Stimulated activated CD4-positive, alpha-beta T cell treated with anti-CD3 and anti-CD28 coated beads, Interleukin-1b, Interleukin-23, amount 100 ng/mL, for 24 hours (primary cell): ENCODE results near the gene FNDC10.
"Not testable (repeated sequence)": the region's sequence is repeated elsewhere in the genome, so short reads cannot be mapped to it uniquely, and the experiment has no call there.

Source experiments
- DNase-seq, 4 experiments: peaks; one replicate each; pipeline ENCODE4 v3.0.0-alpha.2; 2020; ENCODE audit warnings: low read depth in 4 of 4, low spot score in 1 of 4

The FNDC10 gene

DNA sequence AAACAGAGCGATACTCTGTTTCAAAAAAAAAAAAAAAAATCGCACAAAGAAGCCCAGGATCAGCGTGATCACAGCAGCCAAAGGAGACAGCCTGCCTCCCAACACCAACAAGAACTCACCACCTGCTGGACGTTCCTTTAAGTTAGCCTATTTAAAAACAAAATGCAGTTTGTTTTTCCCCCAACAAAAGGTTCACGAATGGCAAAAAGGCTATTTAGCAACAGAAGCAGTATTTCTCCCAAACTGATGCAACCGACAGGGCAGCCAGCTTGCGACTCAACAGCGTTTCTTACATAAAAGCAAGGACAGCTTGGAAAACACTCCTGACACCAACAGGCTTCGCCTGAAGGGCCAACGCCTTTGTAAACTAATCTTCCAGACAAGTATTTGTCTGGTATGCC, 32.0 kb downstream of the FNDC10 start:
- no peak for DNase-seq

DNA sequence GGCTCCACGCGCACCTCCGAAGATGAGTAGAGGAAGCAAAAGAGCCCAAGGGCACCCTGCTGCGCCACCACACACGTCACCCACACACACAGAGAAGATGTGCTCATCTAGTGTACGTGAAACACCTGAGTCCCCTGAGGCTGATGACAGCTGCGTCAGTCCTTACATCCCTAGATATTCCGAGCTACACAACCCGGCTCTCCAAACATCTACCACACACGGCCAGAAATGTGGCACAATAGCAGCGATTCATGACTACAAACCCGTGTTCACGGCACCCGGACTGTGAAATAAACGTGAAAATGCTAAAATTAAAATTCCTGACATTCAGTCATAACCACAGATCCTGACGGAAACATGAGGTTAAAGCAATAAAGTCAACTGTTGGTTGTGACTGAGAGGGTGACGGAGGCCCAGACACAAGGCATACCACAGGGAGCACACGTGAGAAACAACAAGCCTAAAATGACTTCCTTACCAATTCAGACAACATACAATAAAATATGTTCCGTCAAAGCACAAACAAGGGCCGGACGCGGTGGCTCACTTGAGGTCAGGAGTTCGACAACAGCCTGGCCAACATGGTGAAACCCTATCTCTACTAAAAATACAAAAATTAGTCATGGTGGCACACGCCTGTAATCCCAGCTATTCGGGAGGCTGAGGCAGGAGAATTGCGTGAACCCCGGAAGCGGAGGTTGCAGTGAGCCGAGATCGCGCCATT, 32.6 kb downstream of the FNDC10 start:
- DNase-seq, result no peak

DNA sequence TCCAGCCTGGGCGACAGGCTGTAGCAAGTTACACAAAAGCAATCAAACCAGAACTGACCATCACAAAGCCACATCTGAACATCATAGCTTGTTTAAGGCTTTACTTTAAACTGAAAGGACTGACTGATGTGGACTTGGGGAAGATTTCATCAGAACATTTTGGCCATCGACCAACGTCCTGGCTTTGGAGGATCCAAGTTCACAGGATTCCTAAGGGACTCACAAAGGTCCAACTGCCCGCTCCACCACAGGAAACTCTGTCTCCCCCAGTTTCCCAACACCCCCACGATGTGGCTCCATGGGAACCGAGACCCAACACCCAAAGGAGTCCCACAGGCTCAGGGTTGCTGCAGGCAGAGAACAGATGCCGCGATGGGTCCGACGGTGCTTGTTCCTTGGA, 34.6 kb downstream of the FNDC10 start:
- no peak for DNase-seq

DNA sequence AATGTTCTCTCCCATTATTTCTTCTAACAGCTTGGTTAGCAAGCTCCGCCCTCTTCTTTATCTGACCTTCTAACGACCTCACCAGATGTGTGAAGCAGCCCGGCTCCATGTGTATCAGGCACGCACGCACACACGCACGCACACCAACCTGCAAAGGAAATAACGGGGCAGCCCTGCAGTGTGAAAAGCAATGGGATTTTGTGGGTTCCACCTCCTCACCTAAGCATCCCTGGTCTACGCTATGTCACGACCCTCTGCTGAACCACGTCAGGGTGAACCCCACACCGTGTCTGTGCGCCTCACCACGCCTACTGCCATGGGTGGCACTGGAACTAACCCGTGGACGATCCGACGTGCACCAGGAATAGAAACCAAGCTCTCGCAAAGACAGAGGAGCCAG, 35.7 kb downstream of the FNDC10 start:
- no peak for DNase-seq

DNA sequence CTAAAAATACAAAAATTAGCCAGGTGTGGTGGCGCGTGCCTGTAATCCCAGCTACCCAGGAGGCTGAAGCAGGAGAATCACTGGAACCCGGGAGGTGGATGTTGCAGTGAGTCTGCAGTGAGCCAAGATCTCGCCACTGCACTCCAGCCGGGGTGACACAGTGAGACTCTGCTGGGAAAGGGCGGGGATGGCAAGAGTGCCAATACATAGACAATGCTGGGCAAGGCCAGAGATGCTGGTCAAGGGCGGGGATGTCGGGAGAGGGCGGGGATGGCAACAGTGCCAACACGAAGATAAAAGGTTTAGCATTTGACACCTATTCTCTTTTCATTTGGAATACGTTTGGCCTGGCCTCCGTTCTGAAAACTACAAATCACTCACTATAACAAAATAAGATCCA, 36.2 kb downstream of the FNDC10 start:
- DNase-seq, result no peak

DNA sequence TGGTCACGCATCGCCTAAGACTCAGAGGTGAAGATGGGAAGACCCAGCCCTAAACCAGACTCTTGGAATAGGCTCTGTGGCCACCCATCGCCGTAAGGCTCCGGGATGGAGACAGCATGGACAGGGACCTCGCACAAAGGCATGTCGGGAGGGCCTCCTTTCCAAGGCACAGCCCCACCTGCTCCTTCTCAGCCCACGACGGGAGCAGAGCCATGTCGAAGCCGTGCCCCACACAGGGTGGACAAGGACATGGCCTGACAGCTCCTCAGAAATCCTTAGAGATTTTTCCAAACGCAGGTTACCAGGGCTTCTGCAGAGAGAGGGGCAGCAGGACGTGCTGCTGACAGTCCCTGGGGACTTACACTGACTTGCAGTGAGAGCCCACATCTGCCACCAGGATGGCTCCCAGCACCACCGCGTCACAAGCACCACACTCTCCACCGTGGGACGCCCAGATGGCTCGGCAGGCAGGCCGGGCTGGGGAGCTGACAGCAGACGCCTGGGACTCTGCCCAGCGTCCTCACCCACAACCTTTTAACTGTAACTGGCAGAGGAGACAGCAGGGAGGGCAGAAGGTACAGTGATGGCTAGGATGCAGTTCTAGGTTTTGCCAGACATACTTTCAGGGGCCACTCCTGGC, 37.3 kb downstream of the FNDC10 start:
- no peak for DNase-seq

DNA sequence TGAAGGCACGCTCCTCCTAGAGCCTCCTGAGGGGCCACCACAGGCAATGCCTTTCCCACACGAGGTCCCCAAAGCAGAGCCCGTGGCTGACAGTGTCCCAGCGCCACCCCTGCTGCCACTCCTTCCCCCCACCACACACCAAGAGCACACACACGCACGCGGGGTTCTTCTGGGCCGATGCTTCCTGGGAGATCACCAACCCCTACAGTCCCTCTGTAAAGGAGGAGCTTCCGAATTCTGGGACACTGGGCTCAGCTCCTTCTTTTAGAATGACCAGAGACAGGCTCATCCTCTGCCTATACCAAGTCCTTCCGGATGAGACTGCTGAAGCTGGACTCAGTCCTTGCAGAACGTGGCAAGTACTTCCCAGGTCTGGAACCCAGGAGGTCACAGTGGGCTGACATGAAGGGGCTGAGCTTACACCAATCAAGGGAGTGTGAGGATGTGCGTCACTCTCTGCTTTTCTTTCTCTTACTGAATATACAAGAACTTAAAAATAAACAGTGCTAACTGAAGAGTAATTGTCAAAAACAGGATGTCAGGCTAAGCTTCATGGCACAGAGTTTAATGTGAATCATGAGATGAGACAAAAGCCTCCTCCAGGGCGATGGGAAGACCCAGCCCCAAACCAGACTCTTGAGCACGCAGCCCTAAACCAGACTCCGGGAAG, 38.0 kb downstream of the FNDC10 start:
- DNase-seq, result no peak

DNA sequence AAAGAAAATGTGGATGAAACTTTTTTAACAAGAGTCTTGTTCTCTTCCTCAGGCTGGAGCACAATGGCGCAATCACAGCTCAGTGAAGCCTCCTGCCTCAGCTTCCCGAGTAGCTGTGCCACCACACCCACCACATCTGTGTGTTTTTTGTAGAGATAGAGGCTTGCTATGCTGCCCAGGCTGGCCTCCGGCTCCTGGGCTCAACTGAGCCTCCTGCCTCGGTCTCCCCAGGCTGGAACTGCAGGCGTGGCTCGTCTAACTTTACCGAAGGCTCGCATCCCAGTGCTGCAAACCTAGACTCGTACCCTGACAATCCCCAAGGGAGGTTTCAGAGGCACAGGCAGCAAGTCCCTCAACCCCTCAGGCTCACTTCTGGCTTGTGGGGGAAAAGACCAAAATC, 39.8 kb downstream of the FNDC10 start:
- DNase-seq, result no peak

DNA sequence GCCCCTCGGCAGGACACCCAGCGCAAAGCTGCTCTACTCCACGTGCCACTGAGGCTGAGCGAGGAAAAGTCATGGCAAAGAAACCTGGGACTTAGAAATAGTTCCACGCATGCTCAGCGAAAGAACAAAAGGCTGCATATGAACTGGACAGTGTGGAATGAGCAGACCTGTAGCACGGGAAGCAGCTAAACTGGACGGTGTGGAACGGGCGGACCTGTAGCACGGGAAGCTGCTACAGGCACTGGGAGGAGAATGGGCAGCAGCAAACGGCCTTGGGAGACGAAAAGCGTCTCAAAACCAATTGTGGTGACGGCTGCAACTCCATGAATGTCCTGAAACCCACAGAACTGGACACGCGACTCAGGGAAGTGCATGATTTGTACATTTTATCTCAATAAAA, 40.9 kb downstream of the FNDC10 start:
- no peak for DNase-seq

DNA sequence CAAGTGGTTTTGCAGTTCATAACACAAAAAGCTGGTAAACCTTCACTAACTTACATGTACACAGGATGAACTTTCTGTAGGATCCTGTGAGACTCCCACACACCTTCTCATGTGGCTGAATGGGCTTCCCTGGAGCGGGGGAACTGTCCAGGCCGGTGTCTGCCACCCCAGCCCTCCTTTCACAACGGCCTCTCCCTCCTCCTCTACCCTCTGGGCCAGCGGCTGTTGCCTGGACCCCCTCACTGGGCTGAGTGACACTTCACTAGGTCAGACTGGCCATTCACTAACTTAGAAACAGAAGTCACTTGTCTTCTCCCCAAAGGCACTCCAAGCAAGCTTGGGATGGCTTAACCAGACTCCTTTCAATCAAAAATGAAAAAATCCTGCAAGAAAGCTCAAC, 41.3 kb downstream of the FNDC10 start:
- no peak for DNase-seq

DNA sequence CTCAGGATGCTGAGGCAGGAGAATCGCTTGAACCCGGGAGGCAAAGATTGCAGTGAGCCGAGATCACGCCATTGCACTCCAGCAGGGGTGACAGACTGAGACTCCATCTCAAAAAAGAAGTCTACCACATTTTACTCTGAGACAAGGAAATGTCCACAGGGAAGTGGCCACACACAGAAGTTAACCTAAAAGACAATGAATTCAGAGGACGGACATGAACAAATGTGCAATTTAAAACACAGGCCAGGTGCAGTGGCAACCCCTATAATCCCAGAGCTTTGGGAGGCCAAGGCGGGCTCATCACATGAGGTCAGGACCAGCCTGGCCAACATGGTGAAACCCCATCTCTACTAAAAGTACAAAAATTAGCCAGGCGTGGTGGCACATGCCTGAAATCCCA, 42.2 kb downstream of the FNDC10 start:
- DNase-seq, result not testable (repeated sequence)

DNA sequence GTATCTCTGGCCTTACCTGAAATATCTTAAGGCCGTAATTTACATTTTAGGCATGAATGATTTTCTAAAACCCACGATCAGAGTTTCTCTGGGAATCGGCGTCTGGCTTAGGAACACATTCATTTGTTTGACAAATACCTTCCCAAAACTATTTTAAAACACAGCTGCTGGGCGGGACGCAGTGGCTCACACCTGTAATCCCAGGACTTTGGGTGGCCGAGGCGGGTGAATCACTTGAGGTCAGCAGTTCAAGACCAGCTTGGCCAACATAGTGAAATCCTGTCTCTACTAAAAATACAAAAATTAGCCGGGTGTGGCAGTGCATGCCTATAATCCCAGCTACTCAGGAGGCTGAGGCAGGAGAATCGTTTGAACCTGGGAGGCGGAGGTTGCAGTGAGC, 43.0 kb downstream of the FNDC10 start:
- not testable (repeated sequence) for DNase-seq

DNA sequence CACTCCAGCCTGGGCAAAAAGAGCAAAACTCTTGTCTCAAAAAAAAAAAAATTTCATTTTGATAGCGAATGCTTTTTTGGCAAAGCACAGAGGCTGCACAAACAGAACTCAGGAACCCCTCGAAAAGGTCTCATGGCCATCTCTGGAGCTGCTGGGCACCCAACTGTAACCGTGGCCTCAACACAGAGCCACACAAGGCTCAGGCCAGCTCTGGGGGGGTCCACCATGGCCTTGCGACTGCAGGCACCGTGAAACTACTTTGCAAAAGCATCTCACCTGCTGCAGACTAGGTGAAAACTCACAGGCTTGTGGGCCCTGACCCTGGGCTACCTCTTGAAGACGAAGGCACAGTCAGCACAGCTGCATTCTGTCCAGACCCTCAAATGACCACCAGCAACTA, 43.4 kb downstream of the FNDC10 start:
- no peak for DNase-seq

DNA sequence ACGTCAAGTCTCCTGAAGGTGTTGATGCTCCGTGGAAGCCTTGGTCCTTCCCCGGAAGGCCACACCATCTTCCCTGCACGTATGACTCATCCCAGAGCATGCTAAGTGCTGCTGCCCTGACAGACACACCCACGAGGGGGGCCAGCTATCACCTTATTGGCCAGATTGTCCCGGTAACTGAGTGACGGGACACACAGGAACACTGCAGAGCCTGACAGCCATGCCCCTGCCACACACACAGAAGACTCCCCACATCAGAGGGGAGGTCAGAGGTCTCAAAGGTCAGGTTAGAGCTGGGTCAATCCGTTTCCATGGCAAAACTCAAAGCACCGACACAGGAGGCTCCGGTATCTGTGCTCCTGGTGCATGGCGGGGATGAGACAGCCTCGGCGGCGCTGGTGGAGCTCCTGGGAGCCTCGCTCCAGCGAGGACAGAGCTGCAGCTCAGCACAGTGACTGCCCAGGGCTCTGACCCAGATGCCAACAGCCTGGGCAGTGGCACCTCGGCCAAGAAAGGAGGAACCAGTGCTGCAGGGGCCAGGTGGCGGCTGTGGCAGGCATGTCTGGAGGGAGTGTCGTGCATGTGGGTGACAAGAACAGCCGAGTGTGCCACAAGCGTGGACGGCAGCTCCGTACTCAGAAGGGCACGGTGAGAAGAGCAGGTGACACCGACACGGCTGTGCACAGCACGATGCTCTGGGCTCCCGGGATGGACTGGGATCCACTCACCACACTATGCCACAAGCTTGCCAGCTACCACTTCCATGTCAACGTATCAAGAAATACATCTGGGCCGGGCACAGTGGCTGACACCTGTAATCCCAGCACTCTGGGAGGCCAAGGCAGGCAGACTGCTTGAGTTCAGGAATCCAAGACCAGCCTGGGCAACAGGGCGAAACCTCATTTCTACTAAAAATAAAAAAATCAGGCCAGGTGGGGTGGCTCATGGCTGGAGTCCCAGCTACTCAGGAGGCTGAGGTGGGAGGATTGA, 44.7 kb downstream of the FNDC10 start:
- no peak for DNase-seq

DNA sequence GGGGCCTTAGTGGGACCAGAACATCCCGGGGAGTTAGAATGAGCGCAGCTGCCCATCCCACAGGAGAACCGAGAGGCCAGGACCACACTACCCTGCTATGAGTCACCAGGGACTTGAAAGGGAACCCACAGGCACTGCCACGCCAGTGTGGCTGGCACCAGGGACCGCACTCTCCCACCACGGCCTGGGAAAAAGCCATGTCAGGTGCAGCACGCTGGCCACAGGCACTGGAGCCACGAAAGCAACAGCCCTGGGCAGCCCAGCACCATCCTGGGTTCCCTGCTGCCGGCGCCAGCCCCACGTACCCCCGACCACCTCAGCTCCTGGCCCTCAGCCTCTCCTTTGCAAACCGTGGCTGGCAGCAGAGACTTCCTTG, 45.4 kb downstream of the FNDC10 start:
- no peak for DNase-seq

DNA sequence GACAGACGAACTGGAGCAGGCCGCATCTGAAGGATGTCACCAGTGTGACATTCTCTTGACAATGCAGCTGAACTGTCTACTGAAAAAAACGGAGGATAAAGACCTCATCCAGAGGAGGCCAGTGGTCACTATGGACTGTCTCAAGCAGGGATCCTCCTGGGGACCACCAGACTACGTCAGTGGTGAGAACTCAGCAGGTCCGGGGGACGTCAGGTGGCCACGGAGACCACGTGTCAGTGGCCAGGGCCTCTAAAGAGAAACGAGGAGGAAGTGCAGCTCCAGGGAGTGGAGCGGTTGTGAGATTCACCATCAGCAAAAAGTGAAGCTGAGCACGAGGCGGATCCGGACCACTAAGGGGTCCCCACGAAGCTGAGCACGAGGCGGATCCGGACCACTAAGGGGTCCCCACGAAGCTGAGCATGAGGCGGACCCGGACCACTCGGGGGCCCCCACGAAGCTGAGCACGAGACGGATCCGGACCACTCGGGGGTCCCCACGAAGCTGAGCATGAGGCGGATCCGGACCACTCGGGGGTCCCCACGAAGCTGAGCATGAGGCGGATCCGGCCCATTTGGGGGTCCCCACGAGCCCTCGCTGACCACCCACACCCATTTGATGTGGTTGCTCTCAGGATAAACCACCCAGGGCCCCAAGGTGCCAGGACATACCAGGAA, 46.0 kb downstream of the FNDC10 start:
- DNase-seq, result no peak

DNA sequence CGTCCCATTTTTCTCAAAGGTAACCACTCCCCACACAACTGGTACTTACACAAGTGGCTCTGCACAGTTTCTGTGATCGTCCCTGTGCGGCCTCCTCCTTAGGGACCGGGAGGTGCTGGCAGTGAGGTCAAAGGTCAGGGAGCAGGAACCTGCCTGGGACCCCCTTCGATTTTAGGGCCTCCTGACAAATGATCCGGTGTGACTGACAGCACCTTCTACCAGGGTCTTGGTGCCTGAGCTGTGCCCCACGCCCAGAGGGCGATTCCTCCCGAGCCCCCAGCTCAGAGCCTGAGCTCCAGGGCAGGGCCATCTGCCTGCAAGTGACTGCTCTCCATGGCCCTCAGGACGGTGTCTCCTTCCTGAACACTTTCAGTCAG, 47.7 kb downstream of the FNDC10 start:
- no peak for DNase-seq

DNA sequence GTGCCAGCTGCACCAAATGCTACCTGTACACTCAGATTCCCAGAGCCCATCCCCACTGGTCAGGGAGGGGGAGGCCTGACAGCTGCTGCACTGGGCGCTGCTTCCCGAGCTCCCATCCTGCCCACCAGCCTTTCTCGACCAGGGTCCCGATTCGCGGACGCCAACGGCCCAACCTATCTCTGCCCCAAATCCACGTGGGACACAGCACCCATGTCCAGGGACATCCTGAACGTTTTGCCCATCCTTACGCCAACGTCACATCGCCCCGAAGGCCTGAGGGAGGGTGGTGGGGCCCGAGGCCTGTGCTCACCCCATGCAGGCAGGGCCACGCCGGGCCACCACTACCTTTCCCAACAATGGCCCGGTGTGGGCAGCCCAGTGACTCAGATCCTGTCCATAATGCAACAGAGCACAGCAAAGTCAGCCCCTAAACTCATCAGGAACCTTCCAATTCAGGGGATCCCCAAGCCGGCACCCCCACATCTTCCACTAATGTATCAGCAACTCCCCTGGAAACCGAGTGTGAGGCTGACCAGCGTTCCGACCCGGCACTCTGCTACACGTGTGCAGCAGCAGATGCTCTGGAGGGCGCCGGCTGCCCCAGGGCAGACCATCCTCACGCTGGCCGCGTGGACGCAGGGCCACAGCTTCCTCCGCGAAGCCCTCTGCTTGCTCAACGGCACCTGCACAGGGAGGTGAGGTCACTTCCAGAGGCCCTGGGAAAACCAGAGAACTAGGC, 48.2 kb downstream of the FNDC10 start:
- DNase-seq, result no peak

DNA sequence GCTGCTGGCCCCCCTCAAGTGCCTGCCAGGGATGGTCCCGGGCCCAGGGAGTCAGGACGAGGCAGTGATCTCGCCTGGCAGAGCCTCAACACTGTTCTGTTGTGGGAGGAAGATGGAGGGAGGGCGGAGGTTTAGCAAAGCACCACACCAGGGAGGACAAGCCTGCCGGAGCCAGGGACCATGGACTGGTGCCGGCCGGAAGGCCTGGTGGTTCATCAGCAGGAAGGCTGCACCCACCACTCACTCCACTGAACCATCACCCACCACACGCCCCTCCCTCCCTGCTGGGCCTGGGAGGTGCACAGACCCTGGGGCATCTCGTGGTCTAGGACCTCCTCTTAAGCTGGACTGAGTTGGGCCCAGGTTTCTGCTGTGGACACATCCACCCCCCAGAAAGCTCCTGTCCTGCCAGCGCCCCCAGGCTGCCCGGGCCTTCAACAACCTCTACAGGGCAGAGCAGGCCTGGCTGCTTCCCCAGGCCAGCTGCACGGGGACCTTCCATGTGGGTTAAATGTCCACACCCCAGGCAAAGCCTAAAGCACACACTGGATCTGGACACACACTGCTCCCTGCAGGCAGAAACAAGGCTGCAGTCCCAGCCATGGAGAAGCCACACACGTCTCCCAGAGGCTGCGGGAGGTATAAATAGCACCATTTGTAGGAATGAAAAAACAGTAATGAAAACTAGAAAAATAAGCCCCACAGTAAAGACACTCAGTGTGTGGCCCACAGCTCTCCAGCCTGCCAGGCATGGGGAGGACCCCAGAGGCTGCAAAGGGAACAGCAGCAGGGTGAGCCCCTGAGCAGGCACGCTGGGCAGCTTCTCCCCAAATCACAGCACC, 49.1 kb downstream of the FNDC10 start:
- no peak for DNase-seq
